ENCODE data around the gene SALL4.
"Not testable (repeated sequence)": the region's sequence is repeated elsewhere in the genome, so short reads cannot be mapped to it uniquely, and the experiment has no call there.

SALL4 gene

DNA sequence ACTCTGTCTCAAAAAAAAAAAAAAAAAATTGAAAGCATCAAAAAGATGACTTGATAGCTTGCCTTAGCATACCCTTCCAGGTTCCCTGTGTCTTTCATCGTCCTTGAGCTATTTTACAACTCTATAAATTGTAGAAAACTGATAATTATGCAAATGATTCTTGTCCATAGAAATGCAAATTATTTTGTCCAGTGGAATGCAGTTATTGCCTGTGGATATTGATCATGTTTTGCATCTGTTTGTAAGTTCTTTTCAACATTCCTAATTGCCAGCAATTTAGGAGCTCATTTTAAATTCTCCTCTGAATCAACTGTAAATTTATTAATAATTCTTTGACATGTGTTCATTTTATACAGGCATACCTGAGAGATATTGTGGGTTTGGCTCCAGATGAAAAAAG, 27.1 kb downstream of the SALL4 start:
- H3K36me3 ChIP-seq (ENCODE audit: insufficient read depth, insufficient read length, low read length) = peaks cover 4% of the 10 kb centered on the region
- H3K9me3 ChIP-seq (ENCODE audit: insufficient read depth, low read length) = peaks cover 7% of the 10 kb centered on the region; the same call in 1 of the 2 replicates
- no peaks in the 10 kb centered on the region for H3K4me1 ChIP-seq (ENCODE audit: insufficient read depth, insufficient read length)
- no peak for DNase-seq (ENCODE audit: low read depth, low spot score)
- H3K9ac ChIP-seq (ENCODE audit: insufficient read length, low read depth) = no peak overlapping the region
- no peak overlapping the region for H3K4me3 ChIP-seq (ENCODE audit: insufficient read length, low read depth)
- peaks cover under 1% of the 10 kb centered on the region for H3K27me3 ChIP-seq (ENCODE audit: insufficient read depth, insufficient read length)
- TF ChIP-seq YY1 (IDR thresholded peaks at IDR 0.05; ENCODE audit: insufficient read depth, insufficient read length) = no peak
- TF ChIP-seq SUZ12 (IDR thresholded peaks at IDR 0.05; ENCODE audit: extremely low read depth, insufficient read depth, insufficient read length) = no peak
- no peak for TF ChIP-seq ZNF274 (IDR thresholded peaks at IDR 0.05; ENCODE audit: low read depth, low read length)

DNA sequence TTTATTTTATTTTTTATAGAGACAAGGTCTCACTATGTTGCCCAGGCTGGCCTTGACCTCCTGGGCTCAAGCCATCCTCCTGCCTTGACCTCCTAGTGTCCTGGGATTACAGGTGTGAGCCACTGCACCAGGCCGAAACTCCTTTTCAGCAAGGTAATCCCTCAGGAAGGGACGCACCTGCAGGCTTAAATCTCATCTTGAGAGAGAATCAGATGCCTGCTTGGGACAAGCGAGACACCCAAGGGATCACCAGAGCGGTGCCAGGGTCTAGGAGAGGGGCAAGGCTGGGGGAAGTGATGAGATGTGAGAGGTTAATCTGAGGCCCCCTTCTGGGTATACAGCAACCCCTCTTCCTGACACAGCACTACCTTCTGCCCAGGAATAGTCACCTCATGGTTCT, 30.1 kb downstream of the SALL4 start:
- Histone ChIP-seq H3K4me1 (ENCODE audit: insufficient read depth, insufficient read length) (no peaks in the 10 kb centered on the region), H3K27me3 (ENCODE audit: insufficient read depth, insufficient read length) (peaks cover 25% of the 10 kb centered on the region), H3K9me3 (ENCODE audit: insufficient read depth, low read length) (no peaks in the 10 kb centered on the region), H3K9ac (ENCODE audit: insufficient read length, low read depth) (no peak overlapping the region), H3K4me3 (ENCODE audit: insufficient read length, low read depth) (no peak overlapping the region), H3K36me3 (ENCODE audit: insufficient read depth, insufficient read length, low read length) (no peaks in the 10 kb centered on the region)
- TF ChIP-seq ZNF274 (IDR thresholded peaks at IDR 0.05; ENCODE audit: low read depth, low read length) = no peak
- TF ChIP-seq SUZ12 (IDR thresholded peaks at IDR 0.05; ENCODE audit: extremely low read depth, insufficient read depth, insufficient read length) = no peak
- TF ChIP-seq YY1 (IDR thresholded peaks at IDR 0.05; ENCODE audit: insufficient read depth, insufficient read length) = no peak
- no peak for DNase-seq (ENCODE audit: low read depth, low spot score)

GRCh38 chr20:51769976-51770615, 32.2 kb downstream of the SALL4 start:
- Histone ChIP-seq H3K4me3 (ENCODE audit: insufficient read length, low read depth) (no peak overlapping the region), H3K4me1 (ENCODE audit: insufficient read depth, insufficient read length) (peaks cover 2% of the 10 kb centered on the region), H3K9me3 (ENCODE audit: insufficient read depth, low read length) (no peaks in the 10 kb centered on the region), H3K27me3 (ENCODE audit: insufficient read depth, insufficient read length) (peaks cover 25% of the 10 kb centered on the region), H3K36me3 (ENCODE audit: insufficient read depth, insufficient read length, low read length) (no peaks in the 10 kb centered on the region), H3K9ac (ENCODE audit: insufficient read length, low read depth) (no peak overlapping the region)
- TF ChIP-seq SUZ12 (IDR thresholded peaks at IDR 0.05; ENCODE audit: extremely low read depth, insufficient read depth, insufficient read length) = no peak
- no peak for TF ChIP-seq YY1 (IDR thresholded peaks at IDR 0.05; ENCODE audit: insufficient read depth, insufficient read length)
- TF ChIP-seq ZNF274 (IDR thresholded peaks at IDR 0.05; ENCODE audit: low read depth, low read length) = no peak
- DNase-seq (ENCODE audit: low read depth, low spot score) = no peak

GRCh38 chr20:51768759-51769517, 33.4 kb downstream of the SALL4 start:
- H3K9me3 ChIP-seq (ENCODE audit: insufficient read depth, low read length) = no peaks in the 10 kb centered on the region
- H3K27me3 ChIP-seq (ENCODE audit: insufficient read depth, insufficient read length) = peaks cover 25% of the 10 kb centered on the region
- no peak overlapping the region for H3K4me3 ChIP-seq (ENCODE audit: insufficient read length, low read depth)
- H3K9ac ChIP-seq (ENCODE audit: insufficient read length, low read depth) = no peak overlapping the region
- DNase-seq (ENCODE audit: low read depth, low spot score) = no peak
- peaks cover 2% of the 10 kb centered on the region for H3K4me1 ChIP-seq (ENCODE audit: insufficient read depth, insufficient read length)
- no peak for TF ChIP-seq YY1 (IDR thresholded peaks at IDR 0.05; ENCODE audit: insufficient read depth, insufficient read length)
- no peak for TF ChIP-seq SUZ12 (IDR thresholded peaks at IDR 0.05; ENCODE audit: extremely low read depth, insufficient read depth, insufficient read length)
- no peak for TF ChIP-seq ZNF274 (IDR thresholded peaks at IDR 0.05; ENCODE audit: low read depth, low read length)
- no peaks in the 10 kb centered on the region for H3K36me3 ChIP-seq (ENCODE audit: insufficient read depth, insufficient read length, low read length)

DNA sequence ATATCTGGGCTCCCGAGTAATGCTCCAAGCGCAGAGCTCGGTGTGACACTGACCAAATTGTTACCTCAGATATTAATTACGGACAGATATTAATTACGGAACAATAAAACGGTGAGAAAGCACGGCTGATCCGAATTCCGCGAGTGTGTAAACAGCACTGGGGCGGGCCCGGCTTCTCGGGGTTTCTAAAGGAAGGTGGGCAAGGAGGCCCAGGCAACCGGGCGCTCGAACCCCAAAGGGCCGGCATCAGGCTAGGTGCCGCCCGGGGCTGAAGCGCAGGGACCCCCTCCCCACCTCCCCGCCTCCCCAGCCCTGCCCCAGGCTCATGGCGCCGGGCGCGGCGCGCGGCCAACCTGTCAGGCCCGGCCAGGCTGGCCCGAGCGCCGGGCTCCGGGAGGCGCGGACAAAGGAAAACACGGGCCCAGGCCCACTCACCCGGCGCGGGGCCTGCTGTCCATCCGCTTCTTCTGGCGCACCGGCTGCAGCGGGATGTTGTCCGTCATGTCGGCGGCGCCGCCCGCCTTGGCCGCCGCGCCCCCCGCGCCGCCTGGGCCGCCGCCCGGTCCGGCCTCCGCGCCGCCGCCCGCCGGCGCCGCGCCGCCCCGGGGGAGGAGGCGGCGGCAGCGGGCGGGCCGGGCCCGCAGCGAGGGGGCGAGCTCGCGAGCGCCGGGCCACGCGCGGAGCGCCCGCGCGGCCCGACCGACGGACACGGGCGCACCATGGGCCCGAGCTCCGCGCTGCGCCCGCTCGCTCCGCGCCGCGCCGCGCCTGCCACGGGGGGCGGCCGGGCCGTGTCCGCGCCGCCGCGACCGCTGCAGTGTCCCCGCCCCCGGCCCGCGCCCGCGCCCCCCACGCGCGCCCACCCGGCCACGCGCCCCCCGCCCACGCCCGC, 34.2 kb downstream of the SALL4 start, which contains the start of gene ATP9A:
ATP9A (minus strand) TSS at position 524 of the 892 bp plus-strand sequence; CDS start at position 503, 21 bp downstream.
- H3K27me3 ChIP-seq (ENCODE audit: insufficient read depth, insufficient read length) = peaks cover 25% of the 10 kb centered on the region
- H3K4me1 ChIP-seq (ENCODE audit: insufficient read depth, insufficient read length) = peaks cover 2% of the 10 kb centered on the region
- H3K4me3 ChIP-seq (ENCODE audit: insufficient read length, low read depth) = peak within 1 kb of the TSS; percentile 55
- no peaks in the 10 kb centered on the region for H3K36me3 ChIP-seq (ENCODE audit: insufficient read depth, insufficient read length, low read length)
- no peak for DNase-seq (ENCODE audit: low read depth, low spot score)
- peak within 1 kb of the TSS; percentile 77 for H3K9ac ChIP-seq (ENCODE audit: insufficient read length, low read depth)
- TF ChIP-seq ZNF274 (IDR thresholded peaks at IDR 0.05; ENCODE audit: low read depth, low read length) = no peak
- no peak for TF ChIP-seq SUZ12 (IDR thresholded peaks at IDR 0.05; ENCODE audit: extremely low read depth, insufficient read depth, insufficient read length)
- no peak for TF ChIP-seq YY1 (IDR thresholded peaks at IDR 0.05; ENCODE audit: insufficient read depth, insufficient read length)
- H3K9me3 ChIP-seq (ENCODE audit: insufficient read depth, low read length) = no peaks in the 10 kb centered on the region

DNA sequence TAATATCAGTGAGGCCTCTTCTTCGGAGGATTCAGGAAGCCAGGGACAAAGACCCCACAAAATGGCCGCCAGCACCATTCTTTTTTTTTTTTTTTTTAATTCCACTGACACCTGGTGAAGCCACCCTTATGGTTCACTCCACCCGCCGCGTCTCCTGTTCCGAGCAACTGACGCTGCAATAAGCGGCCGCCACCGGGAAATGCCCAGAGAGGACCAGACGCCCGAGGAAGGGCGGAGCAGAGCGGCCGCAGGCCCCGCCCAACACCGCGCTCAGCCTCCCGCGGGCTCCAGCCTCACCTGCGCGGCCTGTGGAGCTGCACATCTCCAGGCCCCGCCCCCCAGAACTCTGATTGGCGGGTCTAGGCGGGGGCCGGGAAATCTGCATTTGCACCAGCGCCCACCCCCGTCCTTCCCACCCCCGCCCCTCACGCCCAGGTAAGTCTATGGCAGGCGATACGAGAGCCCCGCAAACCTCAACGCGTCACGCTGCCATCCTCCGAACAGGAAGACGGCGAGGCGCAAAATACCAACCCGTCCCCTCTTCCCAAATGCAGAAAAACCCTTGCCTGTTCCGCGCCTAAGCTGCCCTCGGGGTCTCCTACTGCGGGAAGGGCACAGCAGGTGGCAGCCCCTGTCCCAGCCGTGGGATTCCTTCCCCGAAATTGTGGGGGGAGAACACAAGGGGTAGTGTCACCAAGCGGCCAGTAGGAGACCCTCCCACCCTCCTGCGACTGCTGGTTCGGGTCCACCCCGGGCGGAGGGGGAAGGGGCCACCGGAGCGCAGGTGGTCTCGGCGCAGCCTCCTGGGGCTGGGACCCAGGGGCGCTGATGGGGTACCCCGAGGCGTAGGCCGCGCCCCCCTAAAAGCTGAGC, 35.1 kb downstream of the SALL4 start:
- peak overlapping the region; percentile 77 for H3K9ac ChIP-seq (ENCODE audit: insufficient read length, low read depth)
- no peaks in the 10 kb centered on the region for H3K36me3 ChIP-seq (ENCODE audit: insufficient read depth, insufficient read length, low read length)
- H3K4me1 ChIP-seq (ENCODE audit: insufficient read depth, insufficient read length) = peaks cover 2% of the 10 kb centered on the region
- H3K4me3 ChIP-seq (ENCODE audit: insufficient read length, low read depth) = peak overlapping the region; percentile 55
- no peaks in the 10 kb centered on the region for H3K9me3 ChIP-seq (ENCODE audit: insufficient read depth, low read length)
- H3K27me3 ChIP-seq (ENCODE audit: insufficient read depth, insufficient read length) = peaks cover 25% of the 10 kb centered on the region
- peak; percentile 52 for DNase-seq (ENCODE audit: low read depth, low spot score)
- TF ChIP-seq ZNF274 (IDR thresholded peaks at IDR 0.05; ENCODE audit: low read depth, low read length) (no peak), YY1 (IDR thresholded peaks at IDR 0.05; ENCODE audit: insufficient read depth, insufficient read length) (peak; percentile 45), SUZ12 (IDR thresholded peaks at IDR 0.05; ENCODE audit: extremely low read depth, insufficient read depth, insufficient read length) (no peak)

GRCh38 chr20:51765381-51765780, 36.9 kb downstream of the SALL4 start:
- peaks cover 25% of the 10 kb centered on the region for H3K27me3 ChIP-seq (ENCODE audit: insufficient read depth, insufficient read length)
- H3K9ac ChIP-seq (ENCODE audit: insufficient read length, low read depth); H3K9me3 ChIP-seq (ENCODE audit: insufficient read depth, low read length); DNase-seq (ENCODE audit: low read depth, low spot score); H3K36me3 ChIP-seq (ENCODE audit: insufficient read depth, insufficient read length, low read length); H3K4me3 ChIP-seq (ENCODE audit: insufficient read length, low read depth); H3K4me1 ChIP-seq (ENCODE audit: insufficient read depth, insufficient read length): not testable (repeated sequence)

Measured in NT2/D1 (cell line).